Neural cell (in vitro differentiated cells): ENCODE data around the gene FRMD4A.

Experiments
- EP300 ChIP-seq: fragments of 450-650 bp; conservative IDR thresholded peaks from 2 replicates; pipeline ENCODE4 v1.6.1; 2014; ENCODE audit warnings: antibody characterized with exemption, mild to moderate bottlenecking, moderate library complexity; ENCODE audit not compliant: poor library complexity, severe bottlenecking
- EZH2 ChIP-seq: fragments of 200-600, 300-800 bp; shearing (Covaris generic), sonication (generic); IDR thresholded peaks from 2 replicates; pipeline ENCODE4 v1.6.1; 2014; ENCODE audit warnings: antibody characterized with exemption, low read length, borderline replicate concordance, mild to moderate bottlenecking; ENCODE audit not compliant: insufficient read depth, poor library complexity, severe bottlenecking
- POLR2AphosphoS5 ChIP-seq: IDR thresholded peaks from 2 replicates; pipeline ENCODE4 v1.6.1; 2012
- RAD21 ChIP-seq: fragments of 450-650 bp; conservative IDR thresholded peaks from 2 replicates; pipeline ENCODE4 v1.6.1; 2014; ENCODE audit warnings: antibody characterized with exemption, mild to moderate bottlenecking, moderate library complexity
- SMC3 ChIP-seq: fragments of 450-650 bp; conservative IDR thresholded peaks from 2 replicates; pipeline ENCODE4 v1.6.1; 2014; ENCODE audit warnings: antibody characterized with exemption, mild to moderate bottlenecking, moderate library complexity; ENCODE audit not compliant: poor library complexity
- TAF1 ChIP-seq: IDR thresholded peaks from 2 replicates; pipeline ENCODE4 v1.6.1; 2012; ENCODE audit warnings: low read depth
- TF ChIP-seq, protein P1 (sequence below): fragments of 450-650 bp; IDR thresholded peaks from 2 replicates; pipeline ENCODE4 v1.5.1; 2014; ENCODE audit warnings: antibody characterized with exemption, mild to moderate bottlenecking, moderate library complexity; ENCODE audit not compliant: poor library complexity, severe bottlenecking
- TF ChIP-seq, protein P2 (sequence below): IDR thresholded peaks from 2 replicates; pipeline ENCODE4 v1.6.1; 2012; ENCODE audit warnings: borderline replicate concordance

DNA sequence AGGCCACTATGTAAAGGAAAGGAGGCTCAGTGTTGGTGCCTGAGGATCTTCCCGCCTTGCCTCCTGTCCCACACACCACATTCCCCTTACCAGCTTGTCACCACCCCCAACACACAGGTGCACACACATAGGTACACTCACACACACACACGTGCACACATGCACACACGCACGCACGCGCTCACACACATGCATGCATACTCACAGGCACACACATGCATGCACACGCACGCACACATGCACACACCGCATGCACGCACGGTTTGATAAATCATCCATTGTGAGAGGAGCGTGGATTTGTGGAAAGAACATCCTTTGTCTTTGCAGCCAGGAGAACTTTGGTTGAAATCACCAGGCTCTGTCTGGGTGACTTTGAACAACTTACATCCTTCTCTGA is 359.8 kb downstream of the FRMD4A start:
- TF ChIP-seq EP300, result no peak
- no peak for TF ChIP-seq EZH2
- TF ChIP-seq POLR2AphosphoS5, result no peak
- TF ChIP-seq, protein P1, sequence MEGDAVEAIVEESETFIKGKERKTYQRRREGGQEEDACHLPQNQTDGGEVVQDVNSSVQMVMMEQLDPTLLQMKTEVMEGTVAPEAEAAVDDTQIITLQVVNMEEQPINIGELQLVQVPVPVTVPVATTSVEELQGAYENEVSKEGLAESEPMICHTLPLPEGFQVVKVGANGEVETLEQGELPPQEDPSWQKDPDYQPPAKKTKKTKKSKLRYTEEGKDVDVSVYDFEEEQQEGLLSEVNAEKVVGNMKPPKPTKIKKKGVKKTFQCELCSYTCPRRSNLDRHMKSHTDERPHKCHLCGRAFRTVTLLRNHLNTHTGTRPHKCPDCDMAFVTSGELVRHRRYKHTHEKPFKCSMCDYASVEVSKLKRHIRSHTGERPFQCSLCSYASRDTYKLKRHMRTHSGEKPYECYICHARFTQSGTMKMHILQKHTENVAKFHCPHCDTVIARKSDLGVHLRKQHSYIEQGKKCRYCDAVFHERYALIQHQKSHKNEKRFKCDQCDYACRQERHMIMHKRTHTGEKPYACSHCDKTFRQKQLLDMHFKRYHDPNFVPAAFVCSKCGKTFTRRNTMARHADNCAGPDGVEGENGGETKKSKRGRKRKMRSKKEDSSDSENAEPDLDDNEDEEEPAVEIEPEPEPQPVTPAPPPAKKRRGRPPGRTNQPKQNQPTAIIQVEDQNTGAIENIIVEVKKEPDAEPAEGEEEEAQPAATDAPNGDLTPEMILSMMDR, result no peak
- no peak for TF ChIP-seq RAD21
- TF ChIP-seq, protein P2, sequence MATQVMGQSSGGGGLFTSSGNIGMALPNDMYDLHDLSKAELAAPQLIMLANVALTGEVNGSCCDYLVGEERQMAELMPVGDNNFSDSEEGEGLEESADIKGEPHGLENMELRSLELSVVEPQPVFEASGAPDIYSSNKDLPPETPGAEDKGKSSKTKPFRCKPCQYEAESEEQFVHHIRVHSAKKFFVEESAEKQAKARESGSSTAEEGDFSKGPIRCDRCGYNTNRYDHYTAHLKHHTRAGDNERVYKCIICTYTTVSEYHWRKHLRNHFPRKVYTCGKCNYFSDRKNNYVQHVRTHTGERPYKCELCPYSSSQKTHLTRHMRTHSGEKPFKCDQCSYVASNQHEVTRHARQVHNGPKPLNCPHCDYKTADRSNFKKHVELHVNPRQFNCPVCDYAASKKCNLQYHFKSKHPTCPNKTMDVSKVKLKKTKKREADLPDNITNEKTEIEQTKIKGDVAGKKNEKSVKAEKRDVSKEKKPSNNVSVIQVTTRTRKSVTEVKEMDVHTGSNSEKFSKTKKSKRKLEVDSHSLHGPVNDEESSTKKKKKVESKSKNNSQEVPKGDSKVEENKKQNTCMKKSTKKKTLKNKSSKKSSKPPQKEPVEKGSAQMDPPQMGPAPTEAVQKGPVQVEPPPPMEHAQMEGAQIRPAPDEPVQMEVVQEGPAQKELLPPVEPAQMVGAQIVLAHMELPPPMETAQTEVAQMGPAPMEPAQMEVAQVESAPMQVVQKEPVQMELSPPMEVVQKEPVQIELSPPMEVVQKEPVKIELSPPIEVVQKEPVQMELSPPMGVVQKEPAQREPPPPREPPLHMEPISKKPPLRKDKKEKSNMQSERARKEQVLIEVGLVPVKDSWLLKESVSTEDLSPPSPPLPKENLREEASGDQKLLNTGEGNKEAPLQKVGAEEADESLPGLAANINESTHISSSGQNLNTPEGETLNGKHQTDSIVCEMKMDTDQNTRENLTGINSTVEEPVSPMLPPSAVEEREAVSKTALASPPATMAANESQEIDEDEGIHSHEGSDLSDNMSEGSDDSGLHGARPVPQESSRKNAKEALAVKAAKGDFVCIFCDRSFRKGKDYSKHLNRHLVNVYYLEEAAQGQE, result no peak
- no peak for TF ChIP-seq SMC3
- TF ChIP-seq TAF1, result no peak
